T-helper 1 cell (primary cell): ENCODE data around the gene PTGDS.
A peak's percentile ranks its signal among the peaks of the same experiment; 100 is the strongest.

Experiments used
- DNase-seq, 5 donors: peaks; one replicate each; pipeline ENCODE4 v3.0.0-alpha.2; 2012 to 2020

The PTGDS gene

GRCh38 chr9:136946228-136947027 is 30.9 kb upstream of the PTGDS start:
- DNase-seq: peak in 1 of 5 donors; percentile 12

GRCh38 chr9:136947028-136947891 is 30.0 kb upstream of the PTGDS start:
- DNase-seq: peak in 1 of 5 donors; percentile 12

GRCh38 chr9:136947955-136948510 is 29.3 kb upstream of the PTGDS start:
- peak in 1 of 5 donors; percentile 13 for DNase-seq

- peak in 1 of 5 donors; percentile 7 for DNase-seq
Measured at GRCh38 chr9:136949239-136949816, 28.0 kb upstream of the PTGDS start.

GRCh38 chr9:136949817-136950655 is 27.3 kb upstream of the PTGDS start:
- peak; percentile 93 to 96 (median 94) for DNase-seq

- no peak for DNase-seq
Measured at GRCh38 chr9:136950656-136951276, 26.5 kb upstream of the PTGDS start.

- DNase-seq: peak in 1 of 5 donors; percentile 10
Measured at GRCh38 chr9:136951541-136952320, 25.6 kb upstream of the PTGDS start, which contains the start of gene LCN12. TSS of gene LCN12 (plus strand) at chr9:136952273. CDS start at chr9:136952328, 55 bp downstream.

- peak in 2 of 5 donors; percentile 5 to 10 for DNase-seq
Measured at GRCh38 chr9:136952321-136952850, 24.9 kb upstream of the PTGDS start.

GRCh38 chr9:136952876-136953770 is 24.2 kb upstream of the PTGDS start:
- DNase-seq: peak in 1 of 5 donors; percentile 8

GRCh38 chr9:136953771-136954269 is 23.5 kb upstream of the PTGDS start:
- peak in 2 of 5 donors; percentile 6 to 8 for DNase-seq

GRCh38 chr9:136954270-136955083 is 22.8 kb upstream of the PTGDS start:
- DNase-seq: peak in 2 of 5 donors; percentile 4 to 10

- DNase-seq: peak in 1 of 5 donors; percentile 7
Measured at GRCh38 chr9:136955202-136955942, 21.9 kb upstream of the PTGDS start.

GRCh38 chr9:136955943-136956335 is 21.4 kb upstream of the PTGDS start:
- peak in 1 of 5 donors; percentile 10 for DNase-seq

- no peak for DNase-seq
Measured at GRCh38 chr9:136956604-136957003, 20.7 kb upstream of the PTGDS start.

- no peak for DNase-seq
Measured at GRCh38 chr9:136957461-136957860, 19.8 kb upstream of the PTGDS start.

- DNase-seq: no peak
Measured at GRCh38 chr9:136957901-136958300, 19.4 kb upstream of the PTGDS start.

GRCh38 chr9:136958473-136958872 is 18.8 kb upstream of the PTGDS start:
- DNase-seq: no peak
